Activated gamma-delta T cell treated with Interleukin-2 at 50 U/mL for 16 hours (primary cell): Measurements from ENCODE around the gene RNU11.
"Not testable (repeated sequence)": the region's sequence is repeated elsewhere in the genome, so short reads cannot be mapped to it uniquely, and the experiment has no call there.

Experiments used
- DNase-seq: peaks from one replicate; pipeline ENCODE4 v3.0.0-alpha.2; 2020

RNU11 gene

GRCh38 chr1:28666806-28667205, 18.4 kb downstream of the RNU11 start:
- DNase-seq: no peak

- DNase-seq: peak; percentile 81
Measured at GRCh38 chr1:28668191-28668955, 20.0 kb downstream of the RNU11 start, which contains the start of gene GMEB1. Gene GMEB1 (plus strand): TSS chr1:28668784. CDS start chr1:28683613, 14,829 bp downstream.

- peak; percentile 63 for DNase-seq
Measured at GRCh38 chr1:28668956-28669723, 20.7 kb downstream of the RNU11 start.

- DNase-seq: no peak
Measured at GRCh38 chr1:28671254-28671780, 22.9 kb downstream of the RNU11 start.

GRCh38 chr1:28672971-28673370, 24.6 kb downstream of the RNU11 start:
- not testable (repeated sequence) for DNase-seq

- DNase-seq: no peak
Measured at GRCh38 chr1:28675924-28676257, 27.5 kb downstream of the RNU11 start.

GRCh38 chr1:28680151-28680550, 31.8 kb downstream of the RNU11 start:
- DNase-seq: no peak

GRCh38 chr1:28682840-28683239, 34.4 kb downstream of the RNU11 start:
- no peak for DNase-seq

- no peak for DNase-seq
Measured at GRCh38 chr1:28684937-28685336, 36.5 kb downstream of the RNU11 start.

GRCh38 chr1:28691627-28692026, 43.2 kb downstream of the RNU11 start:
- DNase-seq: not testable (repeated sequence)
